Measurements from ENCODE around the gene EFNA2.
A peak's percentile ranks its signal among the peaks of the same experiment; 100 is the strongest.
"Not testable (repeated sequence)": the region's sequence is repeated elsewhere in the genome, so short reads cannot be mapped to it uniquely, and the experiment has no call there.

The EFNA2 gene

DNA sequence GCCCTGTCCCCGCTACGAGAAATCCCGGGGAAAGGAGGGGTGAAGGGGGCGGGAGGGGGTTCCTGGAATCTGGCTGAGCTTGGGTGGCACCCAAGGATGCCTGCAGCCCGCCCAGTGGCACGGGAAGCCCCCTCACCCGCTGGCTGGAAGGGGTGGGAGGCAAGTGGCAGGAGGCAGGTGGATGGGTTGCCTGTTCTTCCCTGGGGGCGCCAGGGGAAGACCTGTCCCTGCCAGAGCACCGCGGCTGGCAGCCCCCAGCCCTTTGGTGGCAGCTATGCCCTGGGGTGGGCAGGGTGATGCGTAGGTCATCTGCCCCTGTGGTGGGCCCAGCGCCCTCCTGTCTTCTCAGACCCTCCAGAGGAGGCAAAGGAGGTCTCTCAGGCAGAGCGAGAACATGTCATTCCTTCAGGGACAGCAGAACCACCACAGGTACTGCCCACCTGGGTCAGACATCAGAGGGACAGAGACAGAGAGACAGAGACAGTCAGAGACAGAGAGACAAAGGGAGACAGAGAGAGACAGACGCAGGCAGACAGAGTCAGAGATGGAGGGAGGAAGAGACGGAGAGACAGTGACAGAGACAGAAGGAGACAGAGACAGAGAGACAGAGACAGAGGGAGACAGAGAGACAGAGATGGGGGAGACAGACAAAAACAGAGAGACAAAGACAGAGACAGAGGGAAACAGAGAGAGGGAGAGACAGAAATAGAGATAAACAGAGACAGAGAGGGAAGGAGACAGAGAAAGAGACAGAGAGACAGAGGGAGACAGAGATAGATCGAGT is 36.7 kb downstream of the EFNA2 start:
- no peak for DNase-seq

DNA sequence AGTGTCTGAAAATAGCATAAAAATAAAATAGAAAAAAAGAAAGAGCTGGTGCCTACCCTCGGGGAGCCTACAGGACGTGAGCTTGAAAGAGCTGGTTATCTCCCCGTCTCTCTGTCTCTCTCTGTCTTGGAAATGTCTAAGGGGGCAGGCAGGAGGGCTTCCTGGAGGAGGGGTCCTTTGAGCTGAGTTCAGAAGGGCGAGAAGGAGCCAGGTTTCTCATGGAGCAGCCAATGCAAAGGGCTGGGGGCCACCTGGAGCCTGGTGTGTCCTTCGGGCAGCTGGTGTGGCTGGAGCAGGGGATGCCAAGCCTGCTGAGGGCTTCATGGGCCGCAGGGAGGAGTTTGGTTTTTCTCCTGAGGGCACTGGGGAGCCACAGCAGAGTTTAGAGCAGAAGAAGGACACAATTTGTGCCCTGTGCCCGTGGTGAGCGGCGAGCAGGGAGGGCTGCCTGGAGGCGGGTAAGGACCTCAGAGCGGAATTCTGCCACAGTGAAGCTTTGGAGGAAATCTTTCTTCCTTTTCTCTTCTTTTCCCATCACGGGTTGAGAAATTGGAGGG is 38.7 kb downstream of the EFNA2 start:
- DNase-seq, result no peak

DNA sequence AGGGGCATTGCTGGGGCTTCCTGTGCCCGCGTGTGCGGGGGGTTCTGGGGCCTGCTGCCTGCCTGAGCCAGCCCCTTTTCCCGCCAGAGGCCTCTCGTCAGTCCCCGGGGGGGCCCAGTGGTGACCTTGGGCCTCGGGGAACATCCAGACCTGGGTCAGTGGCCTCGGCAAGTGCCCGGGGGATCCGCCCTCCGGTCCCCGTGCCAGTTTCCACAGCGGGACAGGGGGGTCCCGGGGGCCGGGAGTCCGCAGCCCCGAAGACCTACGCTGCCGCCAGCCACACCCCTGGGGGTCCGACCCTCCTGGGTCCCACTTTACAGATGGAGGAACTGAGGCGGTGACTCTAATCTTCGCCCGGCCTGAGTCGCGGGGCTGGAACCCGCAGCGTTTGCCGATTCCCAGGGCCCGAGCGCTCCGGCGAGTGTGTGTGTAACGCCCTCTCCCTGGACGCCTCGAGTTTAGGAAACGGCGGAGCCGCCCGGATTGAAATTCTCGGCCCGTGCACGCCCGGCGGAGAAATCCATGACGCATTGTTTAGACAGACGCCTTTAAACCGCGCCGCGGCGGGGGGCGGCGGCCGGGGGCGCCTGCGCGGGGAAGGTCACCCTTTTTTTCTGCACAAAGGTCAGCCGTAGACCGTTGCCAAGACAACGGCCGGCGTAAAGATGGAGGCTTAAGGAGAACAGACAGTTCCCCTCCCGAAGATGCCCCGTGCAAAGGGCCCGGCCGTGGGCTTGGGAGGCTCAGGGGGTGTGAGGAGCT is 39.3 kb downstream of the EFNA2 start:
- DNase-seq, result peak; percentile 71

DNA sequence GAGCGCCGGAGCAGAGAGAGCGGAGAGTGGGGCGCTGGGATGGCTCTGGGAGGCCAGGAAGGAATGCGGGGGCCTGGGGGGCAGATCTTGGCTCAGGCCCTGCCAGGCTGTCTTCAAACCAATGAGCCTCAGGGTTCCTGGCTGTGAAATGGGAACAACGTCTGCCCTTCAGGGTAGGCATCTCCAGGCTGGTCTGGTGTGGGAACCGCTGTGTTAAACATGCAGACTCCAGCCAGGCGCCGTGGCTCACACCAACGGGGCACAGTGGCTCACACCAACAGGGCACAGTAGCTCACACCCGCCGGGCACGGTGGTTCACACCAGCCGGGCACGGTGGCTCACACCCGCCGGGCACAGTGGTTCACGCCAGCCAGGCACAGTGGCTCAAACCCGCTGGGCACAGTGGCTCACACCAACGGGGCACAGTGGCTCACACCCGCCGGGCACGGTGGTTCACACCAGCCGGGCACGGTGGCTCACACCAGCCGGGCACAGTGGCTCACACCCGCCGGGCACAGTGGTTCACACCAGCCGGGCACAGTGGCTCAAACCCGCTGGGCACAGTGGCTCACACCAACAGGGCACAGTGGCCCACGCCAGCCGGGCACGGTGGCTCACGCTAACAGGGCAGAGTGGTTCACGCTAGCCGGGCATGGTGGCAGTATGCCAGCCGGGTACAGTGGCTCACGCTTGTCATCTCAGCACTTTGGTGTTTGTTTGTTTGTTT is 40.1 kb downstream of the EFNA2 start:
- DNase-seq, result no peak

DNA sequence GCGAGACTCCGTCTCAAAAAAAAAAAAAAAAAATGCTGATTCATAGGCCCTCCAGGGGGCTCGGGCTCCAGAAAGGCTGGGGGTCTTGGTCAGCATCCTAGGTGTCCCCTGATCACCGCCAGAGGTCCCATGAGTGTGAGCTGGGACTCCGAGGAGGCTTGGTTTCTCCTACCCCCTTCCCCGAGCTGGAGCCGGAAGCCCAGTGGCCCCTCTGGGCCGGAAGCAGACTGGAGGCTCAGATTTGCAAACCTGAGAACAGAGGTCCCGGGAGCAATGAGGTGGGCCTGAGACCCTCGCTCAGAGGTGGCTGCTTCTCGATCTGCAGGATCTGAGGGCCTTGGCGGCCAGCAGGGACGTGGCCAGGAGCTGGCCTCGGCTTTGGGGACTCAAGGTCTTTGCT is 41.5 kb downstream of the EFNA2 start:
- no peak for DNase-seq

DNA sequence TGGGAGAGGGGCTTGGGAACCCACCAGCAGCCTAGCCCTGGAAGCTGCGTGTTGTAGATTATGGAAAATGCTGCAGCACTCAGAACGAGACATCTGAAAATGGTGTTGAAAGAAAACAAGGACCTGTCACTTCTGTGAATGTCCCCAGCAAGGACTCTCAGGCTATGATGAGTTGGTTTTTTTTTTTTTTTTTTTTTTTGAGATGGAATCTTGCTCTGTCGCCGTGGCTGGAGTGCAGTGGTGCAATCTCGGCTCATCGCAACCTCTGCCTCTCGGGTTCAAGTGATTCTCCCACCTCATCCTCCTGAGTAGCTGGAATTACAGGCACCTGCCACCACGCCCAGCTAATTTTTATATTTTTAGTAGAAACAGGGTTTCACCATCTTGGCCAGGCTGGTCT is 46.5 kb downstream of the EFNA2 start:
- DNase-seq, result not testable (repeated sequence)

DNA sequence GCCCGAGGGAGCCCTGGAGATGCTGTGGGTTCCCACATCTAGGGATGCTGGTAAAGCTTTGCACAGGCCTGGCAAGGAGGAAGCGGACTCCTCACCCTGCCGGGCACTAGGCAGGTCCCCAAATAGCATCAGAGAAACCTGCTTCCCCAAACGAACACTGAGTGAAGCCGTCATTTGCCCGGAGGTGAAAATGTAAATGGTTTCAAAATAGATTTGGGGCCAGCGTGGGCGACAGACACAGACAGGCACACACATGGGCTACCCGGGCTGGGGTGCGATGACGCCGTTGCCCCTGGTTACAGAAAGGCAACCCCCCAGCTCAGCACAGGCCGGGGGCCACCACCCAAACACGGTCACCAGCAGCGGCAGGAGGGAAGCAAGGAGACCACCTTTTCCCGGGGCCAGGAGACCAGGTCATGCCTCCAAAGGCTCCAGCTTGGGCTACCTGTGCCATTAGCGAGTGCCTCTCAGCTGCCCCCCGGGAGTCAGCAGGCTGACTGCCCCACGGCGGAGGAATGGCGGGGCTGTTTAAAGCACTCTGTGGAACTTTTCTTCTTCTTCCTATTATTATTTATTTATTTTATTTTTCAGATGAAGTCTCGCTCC is 50.5 kb downstream of the EFNA2 start:
- no peak for DNase-seq

DNA sequence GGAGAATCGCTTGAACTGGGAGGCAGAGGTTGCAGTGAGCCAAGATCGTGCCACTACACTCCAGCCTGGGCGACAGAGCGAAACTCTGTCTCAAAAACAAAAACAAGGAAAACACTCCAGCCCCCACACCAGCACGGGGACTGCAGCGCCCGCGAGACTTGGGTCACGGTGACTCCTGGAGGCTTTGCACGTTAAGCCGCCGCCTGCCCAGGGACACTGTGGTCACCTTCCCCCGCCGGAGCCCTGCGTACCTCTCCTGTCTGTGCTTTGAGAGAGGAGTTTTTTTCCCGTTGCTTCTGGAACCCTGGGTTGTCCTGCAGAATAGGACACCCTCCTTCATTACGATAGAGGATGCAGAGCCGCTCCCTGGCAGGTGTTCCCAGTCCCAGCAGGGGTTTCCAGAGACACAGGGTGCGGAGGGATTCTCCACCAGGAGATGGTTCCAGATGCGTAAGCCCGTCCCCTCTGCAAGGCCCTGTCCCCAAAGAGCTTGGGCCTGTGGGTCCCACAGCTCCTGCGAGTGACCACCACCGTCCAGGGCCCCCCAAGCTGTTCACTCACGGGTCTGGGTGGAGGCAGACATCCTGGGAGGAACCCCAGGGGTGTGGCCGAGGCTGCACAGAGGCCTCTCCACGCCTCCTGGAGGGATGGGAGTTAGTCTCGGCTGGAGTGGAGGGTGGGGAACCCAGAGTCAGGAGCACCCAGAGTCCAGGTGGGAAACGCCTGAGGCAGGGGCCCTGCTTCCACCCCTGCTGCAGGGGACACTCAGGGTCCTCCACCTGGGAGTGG is 55.2 kb downstream of the EFNA2 start:
- DNase-seq, result no peak

DNA sequence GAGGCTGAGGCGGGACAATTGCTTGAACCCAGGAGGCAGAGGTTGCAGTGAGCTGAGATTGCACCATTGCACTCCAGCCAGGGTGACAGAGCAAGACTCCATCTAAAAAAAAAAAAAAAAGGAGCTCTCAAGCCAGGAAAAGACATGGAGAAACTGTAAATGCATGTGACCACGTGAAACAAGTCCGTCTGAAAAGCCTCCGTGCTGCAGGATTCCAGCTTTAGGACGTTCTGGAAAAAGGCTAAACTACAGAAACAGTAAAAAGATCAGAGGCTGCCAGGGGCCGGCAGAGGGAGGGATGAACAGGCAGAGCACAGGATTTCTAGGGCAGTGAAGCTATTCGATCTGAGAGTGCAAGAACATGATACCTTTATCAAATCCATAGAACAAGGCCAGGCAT is 57.4 kb downstream of the EFNA2 start:
- DNase-seq, result no peak

DNA sequence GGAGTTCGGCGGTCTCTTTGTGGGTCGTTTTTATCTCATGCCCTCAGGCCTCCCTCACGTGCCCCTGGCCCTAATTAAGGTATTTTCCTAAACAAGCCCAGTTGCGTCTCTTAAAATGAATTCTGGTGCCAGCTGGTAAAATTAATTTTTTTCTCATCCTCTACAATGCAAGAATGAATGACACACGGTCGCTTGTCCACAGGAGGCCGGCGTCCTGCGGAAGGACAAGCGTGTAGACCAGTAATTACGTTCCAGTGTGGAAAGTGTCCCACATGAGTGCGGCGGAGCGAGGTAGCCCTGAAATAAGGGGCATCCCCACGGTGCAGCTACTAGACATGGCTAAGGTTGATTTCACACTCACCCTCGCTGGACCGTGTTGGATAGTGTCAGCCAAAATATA is 63.5 kb downstream of the EFNA2 start:
- DNase-seq, result no peak

DNA sequence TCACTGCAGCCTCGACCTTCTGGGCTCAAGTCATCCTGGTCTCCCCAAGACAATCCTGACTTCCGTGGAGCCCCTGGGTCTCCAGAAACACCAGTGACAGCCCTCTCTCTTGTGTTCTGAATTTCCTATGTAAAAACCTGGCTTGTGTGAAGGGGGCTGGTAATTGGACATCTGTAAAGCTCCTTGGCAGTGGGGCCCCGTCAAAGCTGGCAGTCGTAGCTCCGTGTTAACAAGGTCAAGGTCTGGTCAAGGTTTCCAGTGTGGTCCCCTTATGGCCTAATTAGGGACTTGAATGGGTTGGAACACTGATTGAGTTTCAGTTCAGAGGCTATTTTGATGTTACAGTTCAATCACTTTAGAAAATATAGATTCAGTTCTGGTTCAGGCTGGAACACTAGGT is 65.2 kb downstream of the EFNA2 start:
- DNase-seq, result no peak

Measured in NCI-H2171 (cell line).